KBM-7 (cell line): ENCODE results near the gene SP140L.
A peak's percentile ranks its signal among the peaks of the same experiment; 100 is the strongest.
"Not testable (repeated sequence)": the region's sequence is repeated elsewhere in the genome, so short reads cannot be mapped to it uniquely, and the experiment has no call there.

Source experiments
- DNase-seq: peaks from one replicate; pipeline ENCODE4 v3.0.0-alpha.2; 2015
- in situ Hi-C: fragments of 300-500 bp; cut with MboI; formaldehyde crosslinking; loops from 2 replicates; pipeline ENCODE4 v1.14.3; 2020; ENCODE audit warnings: low sequenced_read_pairs, low pct_unique_long_range_greater_than_20kb, mixed read lengths

The SP140L gene

GRCh38 chr2:230412846-230413245, 85.9 kb downstream of the SP140L start:
- no peak for DNase-seq
- in situ Hi-C loops, result no loop called here

GRCh38 chr2:230413479-230413878, 86.5 kb downstream of the SP140L start:
- no peak for DNase-seq
- in situ Hi-C loops, result no loop called here

GRCh38 chr2:230414302-230414701, 87.3 kb downstream of the SP140L start:
- in situ Hi-C loops, result no loop called here
- DNase-seq, result no peak

- DNase-seq, result peak; percentile 87
- in situ Hi-C loops, result no loop called here
Measured at GRCh38 chr2:230416061-230416721, 89.2 kb downstream of the SP140L start, which contains the start of gene SP100. SP100 (plus strand) TSS chr2:230416201; CDS start chr2:230416297, 96 bp downstream.

- in situ Hi-C loops, result no loop called here
Measured at GRCh38 chr2:230417436-230417835, 90.4 kb downstream of the SP140L start.

GRCh38 chr2:230418341-230419016, 91.5 kb downstream of the SP140L start:
- in situ Hi-C loops, result no loop called here
- peak; percentile 24 for DNase-seq

More at GRCh38 chr2:230417436-230417835, 90.4 kb downstream of the SP140L start:
- DNase-seq, result no peak

- in situ Hi-C loops, result no loop called here
- DNase-seq, result no peak
Measured at GRCh38 chr2:230419181-230419580, 92.2 kb downstream of the SP140L start.

GRCh38 chr2:230422149-230422548, 95.2 kb downstream of the SP140L start:
- DNase-seq, result no peak
- in situ Hi-C loops, result no loop called here

GRCh38 chr2:230423851-230424458, 97.0 kb downstream of the SP140L start:
- in situ Hi-C loops, result no loop called here
- DNase-seq, result no peak

GRCh38 chr2:230425377-230425776, 98.4 kb downstream of the SP140L start:
- DNase-seq, result no peak
- in situ Hi-C loops, result no loop called here

GRCh38 chr2:230429513-230429912, 102.5 kb downstream of the SP140L start:
- in situ Hi-C loops, result no loop called here
- DNase-seq, result no peak

GRCh38 chr2:230430957-230431910, 104.2 kb downstream of the SP140L start:
- in situ Hi-C loops, result no loop called here
- DNase-seq, result no peak

- DNase-seq, result no peak
- in situ Hi-C loops, result no loop called here
Measured at GRCh38 chr2:230434677-230435324, 107.8 kb downstream of the SP140L start.

GRCh38 chr2:230435431-230435830, 108.4 kb downstream of the SP140L start:
- no peak for DNase-seq
- in situ Hi-C loops, result no loop called here

- in situ Hi-C loops, DNase-seq: not testable (repeated sequence)
Measured at GRCh38 chr2:230439121-230439520, 112.1 kb downstream of the SP140L start.

GRCh38 chr2:230439590-230439989, 112.6 kb downstream of the SP140L start:
- in situ Hi-C loops, result no loop called here
- peak; percentile 74 for DNase-seq

- in situ Hi-C loops, result no loop called here
- no peak for DNase-seq
Measured at GRCh38 chr2:230441227-230441897, 114.4 kb downstream of the SP140L start.

- no peak for DNase-seq
- in situ Hi-C loops, result no loop called here
Measured at GRCh38 chr2:230443541-230443940, 116.5 kb downstream of the SP140L start.
